ENCODE measurements around the gene SEC24B.

DNA sequence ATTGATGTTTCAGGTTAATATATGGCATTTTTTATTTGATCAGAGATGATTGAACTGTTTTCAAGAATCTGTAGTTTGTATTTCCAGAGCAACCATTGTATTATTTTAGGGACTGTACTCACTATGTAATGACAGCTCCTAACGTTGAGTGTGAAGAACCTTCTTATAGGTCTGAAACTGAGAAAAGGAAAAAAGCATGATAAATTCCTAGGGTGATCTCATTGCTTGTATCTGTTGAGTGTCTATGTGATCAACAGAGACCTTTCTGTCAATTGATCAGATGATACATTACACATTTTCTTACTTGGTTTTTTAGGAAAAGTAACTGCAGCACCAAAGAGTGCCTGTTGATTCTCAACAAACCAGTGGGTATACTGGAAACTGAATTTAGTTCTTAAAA lies 40.2 kb downstream of the SEC24B start:
- TF ChIP-seq, protein P1, sequence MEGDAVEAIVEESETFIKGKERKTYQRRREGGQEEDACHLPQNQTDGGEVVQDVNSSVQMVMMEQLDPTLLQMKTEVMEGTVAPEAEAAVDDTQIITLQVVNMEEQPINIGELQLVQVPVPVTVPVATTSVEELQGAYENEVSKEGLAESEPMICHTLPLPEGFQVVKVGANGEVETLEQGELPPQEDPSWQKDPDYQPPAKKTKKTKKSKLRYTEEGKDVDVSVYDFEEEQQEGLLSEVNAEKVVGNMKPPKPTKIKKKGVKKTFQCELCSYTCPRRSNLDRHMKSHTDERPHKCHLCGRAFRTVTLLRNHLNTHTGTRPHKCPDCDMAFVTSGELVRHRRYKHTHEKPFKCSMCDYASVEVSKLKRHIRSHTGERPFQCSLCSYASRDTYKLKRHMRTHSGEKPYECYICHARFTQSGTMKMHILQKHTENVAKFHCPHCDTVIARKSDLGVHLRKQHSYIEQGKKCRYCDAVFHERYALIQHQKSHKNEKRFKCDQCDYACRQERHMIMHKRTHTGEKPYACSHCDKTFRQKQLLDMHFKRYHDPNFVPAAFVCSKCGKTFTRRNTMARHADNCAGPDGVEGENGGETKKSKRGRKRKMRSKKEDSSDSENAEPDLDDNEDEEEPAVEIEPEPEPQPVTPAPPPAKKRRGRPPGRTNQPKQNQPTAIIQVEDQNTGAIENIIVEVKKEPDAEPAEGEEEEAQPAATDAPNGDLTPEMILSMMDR (IDR thresholded peaks at IDR 0.05; ENCODE audit: poor library complexity, severe bottlenecking) = no peak
- TF ChIP-seq EP300 (conservative IDR thresholded peaks at IDR 0.05; ENCODE audit: poor library complexity, severe bottlenecking) = no peak
- no peak for TF ChIP-seq RAD21 (conservative IDR thresholded peaks at IDR 0.05)
- no peak for TF ChIP-seq MXI1 (conservative IDR thresholded peaks at IDR 0.05; ENCODE audit: poor library complexity, severe bottlenecking)
- TF ChIP-seq, protein P2, sequence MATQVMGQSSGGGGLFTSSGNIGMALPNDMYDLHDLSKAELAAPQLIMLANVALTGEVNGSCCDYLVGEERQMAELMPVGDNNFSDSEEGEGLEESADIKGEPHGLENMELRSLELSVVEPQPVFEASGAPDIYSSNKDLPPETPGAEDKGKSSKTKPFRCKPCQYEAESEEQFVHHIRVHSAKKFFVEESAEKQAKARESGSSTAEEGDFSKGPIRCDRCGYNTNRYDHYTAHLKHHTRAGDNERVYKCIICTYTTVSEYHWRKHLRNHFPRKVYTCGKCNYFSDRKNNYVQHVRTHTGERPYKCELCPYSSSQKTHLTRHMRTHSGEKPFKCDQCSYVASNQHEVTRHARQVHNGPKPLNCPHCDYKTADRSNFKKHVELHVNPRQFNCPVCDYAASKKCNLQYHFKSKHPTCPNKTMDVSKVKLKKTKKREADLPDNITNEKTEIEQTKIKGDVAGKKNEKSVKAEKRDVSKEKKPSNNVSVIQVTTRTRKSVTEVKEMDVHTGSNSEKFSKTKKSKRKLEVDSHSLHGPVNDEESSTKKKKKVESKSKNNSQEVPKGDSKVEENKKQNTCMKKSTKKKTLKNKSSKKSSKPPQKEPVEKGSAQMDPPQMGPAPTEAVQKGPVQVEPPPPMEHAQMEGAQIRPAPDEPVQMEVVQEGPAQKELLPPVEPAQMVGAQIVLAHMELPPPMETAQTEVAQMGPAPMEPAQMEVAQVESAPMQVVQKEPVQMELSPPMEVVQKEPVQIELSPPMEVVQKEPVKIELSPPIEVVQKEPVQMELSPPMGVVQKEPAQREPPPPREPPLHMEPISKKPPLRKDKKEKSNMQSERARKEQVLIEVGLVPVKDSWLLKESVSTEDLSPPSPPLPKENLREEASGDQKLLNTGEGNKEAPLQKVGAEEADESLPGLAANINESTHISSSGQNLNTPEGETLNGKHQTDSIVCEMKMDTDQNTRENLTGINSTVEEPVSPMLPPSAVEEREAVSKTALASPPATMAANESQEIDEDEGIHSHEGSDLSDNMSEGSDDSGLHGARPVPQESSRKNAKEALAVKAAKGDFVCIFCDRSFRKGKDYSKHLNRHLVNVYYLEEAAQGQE (IDR thresholded peaks at IDR 0.05; ENCODE audit: borderline replicate concordance) = no peak
- no peak for TF ChIP-seq POLR2AphosphoS5 (IDR thresholded peaks at IDR 0.05)
- no peak for TF ChIP-seq EZH2 (IDR thresholded peaks at IDR 0.05; ENCODE audit: borderline replicate concordance, insufficient read depth, low read length, poor library complexity, severe bottlenecking)
- no peak for TF ChIP-seq TAF1 (IDR thresholded peaks at IDR 0.05; ENCODE audit: low read depth)
